ENCODE data around the gene FOXF2. TPM values are rescaled to one million over a fixed set of nuclear protein-coding genes. Genes with fewer than 3 reads are reported as not detected.

The FOXF2 gene
- total and polyA plus RNA-seq, 2 of the 13 experiments (the other 11 are each of a cell fraction or from before 2014, with no cell fraction given): not detected

GRCh38 chr6:1381481-1382330 is 7.7 kb upstream of the FOXF2 start (continued):
- TF ChIP-seq PITX1 (CRISPR knock-in tag; IDR thresholded peaks at IDR 0.05): 0 out of 2 replicates have a peak, but pooled peaks have one; percentile 24
- TF ChIP-seq HNRNPK (IDR thresholded peaks at IDR 0.05; ENCODE audit: low read depth, low read length, poor library complexity, severe bottlenecking): peak; percentile 90
- TF ChIP-seq ZNF878 (CRISPR knock-in tag; IDR thresholded peaks at IDR 0.05): no peak
- TF ChIP-seq DBP (CRISPR knock-in tag; IDR thresholded peaks at IDR 0.05; ENCODE audit: not compliant biosample characterization): no peak
- TF ChIP-seq ZNF672 (CRISPR knock-in tag; IDR thresholded peaks at IDR 0.05): no peak
- TF ChIP-seq SMAD3 (CRISPR knock-in tag; IDR thresholded peaks at IDR 0.05): no peak
- peak; percentile 67; the same call in 1 of the 2 replicates for TF ChIP-seq NFKB2 (CRISPR knock-in tag; IDR thresholded peaks at IDR 0.05; ENCODE audit: borderline replicate concordance)
- peak; percentile 66; the same call in 1 of the 2 replicates for TF ChIP-seq ZNF556 (CRISPR knock-in tag; IDR thresholded peaks at IDR 0.05; ENCODE audit: borderline replicate concordance)
- TF ChIP-seq ZMYM4 (CRISPR knock-in tag; IDR thresholded peaks at IDR 0.05): 0 out of 2 replicates have a peak, but pooled peaks have one; percentile 20
- peak; percentile 100 for TF ChIP-seq RAD21 (CRISPR knock-in tag; IDR thresholded peaks at IDR 0.05)
- peak; percentile 76; the same call in 1 of the 2 replicates for TF ChIP-seq TFDP1 (CRISPR knock-in tag; IDR thresholded peaks at IDR 0.05; ENCODE audit: borderline replicate concordance)
- no peak for TF ChIP-seq SKI (IDR thresholded peaks at IDR 0.05; ENCODE audit: partially characterized antibody)
- TF ChIP-seq ELF3 (CRISPR knock-in tag; IDR thresholded peaks at IDR 0.05): 0 out of 2 replicates have a peak, but pooled peaks have one; percentile 34
- TF ChIP-seq ZNF749 (CRISPR knock-in tag; IDR thresholded peaks at IDR 0.05; ENCODE audit: borderline replicate concordance): no peak
- TF ChIP-seq, protein P1, sequence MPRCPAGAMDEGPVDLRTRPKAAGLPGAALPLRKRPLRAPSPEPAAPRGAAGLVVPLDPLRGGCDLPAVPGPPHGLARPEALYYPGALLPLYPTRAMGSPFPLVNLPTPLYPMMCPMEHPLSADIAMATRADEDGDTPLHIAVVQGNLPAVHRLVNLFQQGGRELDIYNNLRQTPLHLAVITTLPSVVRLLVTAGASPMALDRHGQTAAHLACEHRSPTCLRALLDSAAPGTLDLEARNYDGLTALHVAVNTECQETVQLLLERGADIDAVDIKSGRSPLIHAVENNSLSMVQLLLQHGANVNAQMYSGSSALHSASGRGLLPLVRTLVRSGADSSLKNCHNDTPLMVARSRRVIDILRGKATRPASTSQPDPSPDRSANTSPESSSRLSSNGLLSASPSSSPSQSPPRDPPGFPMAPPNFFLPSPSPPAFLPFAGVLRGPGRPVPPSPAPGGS (CRISPR knock-in tag; IDR thresholded peaks at IDR 0.05): 0 out of 2 replicates have a peak, but pooled peaks have one; percentile 19
- TF ChIP-seq ZNF879 (CRISPR knock-in tag; IDR thresholded peaks at IDR 0.05): no peak
- TF ChIP-seq HOXA3 (CRISPR knock-in tag; IDR thresholded peaks at IDR 0.05): no peak; the same call in 1 of the 2 replicates
- TF ChIP-seq ZNF563 (CRISPR knock-in tag; IDR thresholded peaks at IDR 0.05): peak; percentile 29; the same call in 1 of the 2 replicates
- no peak for TF ChIP-seq ZNF225 (CRISPR knock-in tag; IDR thresholded peaks at IDR 0.05)
- TF ChIP-seq ZNF12 (CRISPR knock-in tag; IDR thresholded peaks at IDR 0.05): no peak
- TF ChIP-seq MED13 (CRISPR knock-in tag; IDR thresholded peaks at IDR 0.05): peak; percentile 64; the same call in 1 of the 2 replicates
- TF ChIP-seq ZNF572 (CRISPR knock-in tag; IDR thresholded peaks at IDR 0.05): no peak
- no peak for TF ChIP-seq HOXA9 (CRISPR knock-in tag; IDR thresholded peaks at IDR 0.05; ENCODE audit: borderline replicate concordance)
- no peak for TF ChIP-seq POLR2AphosphoS2 (IDR thresholded peaks at IDR 0.05; ENCODE audit: low read depth, low read length)
- peak; percentile 93 for TF ChIP-seq ZNF776 (CRISPR knock-in tag; IDR thresholded peaks at IDR 0.05)
- TF ChIP-seq ZNF143 (CRISPR knock-in tag; IDR thresholded peaks at IDR 0.05): no peak
- TF ChIP-seq KMT2B (CRISPR knock-in tag; IDR thresholded peaks at IDR 0.05): no peak
- peak; percentile 34; the same call in 1 of the 2 replicates for TF ChIP-seq SP2 (CRISPR knock-in tag; IDR thresholded peaks at IDR 0.05)

All from HepG2 (cell line).